T follicular helper cell (primary cell): ENCODE data around the gene TFF1.

Source experiments
- DNase-seq: peaks from one replicate; pipeline ENCODE4 v3.0.0-alpha.2; 2020; ENCODE audit warnings: low read depth

The TFF1 gene

DNA sequence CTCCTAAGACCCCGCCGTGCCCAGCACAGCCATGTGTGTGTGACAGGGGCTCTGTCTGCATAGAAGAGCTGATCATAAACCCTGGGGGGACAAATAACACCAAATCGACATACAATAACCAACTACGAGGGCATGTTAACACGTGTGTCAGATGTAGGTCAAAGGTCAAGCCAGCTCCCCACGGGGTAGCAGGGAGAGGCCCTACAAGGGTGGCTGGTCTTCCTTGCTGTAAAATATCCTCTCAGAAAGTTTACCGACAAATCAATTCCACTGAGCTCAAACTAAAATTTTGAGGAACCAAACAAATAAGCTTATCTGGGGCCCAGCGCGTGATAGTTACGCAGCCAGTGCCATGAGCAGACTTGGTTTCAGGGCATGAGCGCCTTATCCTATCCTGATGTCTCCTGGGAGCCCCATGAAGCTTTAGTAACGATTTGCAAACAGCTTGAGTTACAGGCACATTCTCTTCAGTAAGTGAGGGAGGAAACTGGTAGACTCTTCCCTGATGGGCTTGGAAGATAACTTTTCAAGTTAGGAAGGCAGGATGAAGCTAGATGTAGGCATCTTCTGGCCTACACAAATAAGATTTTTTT lies 32.2 kb upstream of the TFF1 start:
- no peak for DNase-seq

DNA sequence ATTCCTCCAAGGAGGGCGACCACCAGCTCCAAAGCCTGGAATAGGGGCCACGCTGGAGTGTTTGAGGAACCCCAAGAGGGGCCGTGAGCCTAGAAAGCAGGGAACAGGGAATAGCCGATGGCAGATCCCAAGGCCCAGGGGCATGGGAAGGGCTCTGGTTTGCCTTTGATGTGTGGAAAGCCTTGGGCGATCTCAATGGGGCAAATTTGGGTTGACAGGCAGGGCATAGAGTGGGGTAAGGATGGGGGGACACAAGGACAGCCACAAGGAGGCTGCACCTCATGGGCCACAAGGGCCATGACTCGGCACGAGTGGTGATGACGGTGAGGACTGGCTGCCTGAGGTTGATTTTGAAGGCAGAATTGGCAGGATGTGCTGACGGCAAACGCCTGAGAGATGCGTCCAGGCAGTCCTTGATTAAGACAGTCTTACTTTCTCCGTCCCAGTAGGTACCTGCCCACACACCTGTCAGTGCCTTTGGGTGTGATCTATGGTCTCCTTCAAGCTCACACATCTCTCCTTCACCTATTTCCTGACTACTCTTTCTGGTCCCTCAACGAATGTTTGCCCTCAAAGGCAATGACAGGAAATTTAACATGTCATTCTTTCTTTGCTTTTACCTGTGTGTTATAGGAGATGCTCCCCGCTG lies 31.5 kb upstream of the TFF1 start:
- DNase-seq, result no peak

DNA sequence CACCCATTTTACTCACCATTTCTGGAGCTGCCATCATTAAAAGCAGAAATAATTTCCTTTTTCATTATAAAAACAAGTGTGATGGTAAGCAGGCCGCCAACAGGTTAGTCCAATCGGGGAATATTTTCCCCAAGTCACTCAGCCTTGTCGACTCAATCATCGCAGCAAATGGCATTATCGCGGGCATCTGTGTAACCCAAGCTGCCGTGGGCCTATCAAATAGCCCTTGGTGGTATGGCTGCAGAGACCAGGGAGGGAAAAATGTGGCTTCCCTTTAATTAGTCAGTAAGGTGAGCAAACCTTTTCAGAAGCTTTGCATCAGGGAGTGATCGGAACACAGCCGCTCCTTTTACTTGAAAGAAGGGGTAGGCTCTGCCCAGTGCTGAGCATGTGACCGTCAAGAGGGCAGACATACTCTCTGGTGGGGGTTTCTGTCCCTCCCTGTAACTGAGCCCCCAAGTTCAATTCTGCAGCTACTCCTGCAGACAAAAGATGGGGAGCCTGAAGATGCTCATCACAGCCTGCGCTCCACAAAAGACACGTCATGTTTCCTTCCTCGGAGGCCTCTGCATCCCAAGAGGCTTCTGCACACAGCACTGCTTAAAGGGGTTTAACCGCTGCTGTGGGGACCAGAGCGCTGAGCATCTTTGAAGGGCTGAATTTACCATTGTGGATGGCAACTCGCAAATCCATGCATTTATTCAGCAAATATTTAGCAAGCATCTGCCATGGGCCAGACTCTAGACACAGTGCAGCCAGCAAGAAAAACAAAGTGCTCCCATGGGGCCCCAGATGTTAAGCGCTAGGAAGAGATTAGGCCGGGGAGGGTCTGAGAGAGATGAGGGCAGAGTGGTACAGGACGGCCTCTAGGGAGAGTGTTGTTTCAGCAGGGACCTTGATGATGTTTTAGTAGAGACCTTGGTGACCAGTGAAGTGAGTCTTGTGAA lies 30.7 kb upstream of the TFF1 start:
- DNase-seq, result no peak

DNA sequence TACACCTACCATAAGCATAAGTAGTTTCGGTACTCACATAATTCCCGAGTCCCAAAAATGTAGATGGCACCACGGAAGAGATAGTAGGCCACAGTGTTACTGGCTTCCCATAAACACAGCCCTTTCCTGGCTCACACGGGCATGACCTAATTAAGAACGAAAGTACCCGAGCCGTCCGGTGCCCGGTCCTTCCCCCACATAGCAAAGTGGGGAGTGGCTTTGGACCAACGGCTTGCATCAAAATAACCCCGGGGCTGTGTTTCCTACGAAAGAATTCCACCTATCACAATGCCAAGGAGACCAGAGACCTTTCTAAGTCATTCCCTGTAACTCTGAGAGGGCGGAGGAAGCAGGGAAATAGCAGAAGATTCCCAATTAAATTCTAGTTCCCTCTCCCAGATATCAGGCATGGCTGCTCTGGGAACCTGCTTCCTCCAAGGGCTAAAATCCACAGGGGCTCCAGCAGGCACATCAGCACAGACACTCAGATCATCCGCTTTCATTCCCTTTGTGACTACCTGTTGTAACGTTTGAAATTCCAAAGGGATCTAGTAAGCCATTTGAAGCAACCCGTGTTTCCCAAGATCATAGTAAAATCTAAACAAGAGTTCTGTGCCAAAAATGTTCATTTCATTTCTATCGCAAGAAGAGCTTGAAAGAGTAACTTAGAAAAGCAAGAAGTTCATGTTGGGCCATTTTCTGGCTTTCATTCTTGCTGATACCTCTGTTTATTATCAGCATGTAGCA lies 29.7 kb upstream of the TFF1 start, which contains the start of gene TMPRSS3:
TSS of gene TMPRSS3 (minus strand) at position 148 of the 747 bp plus-strand sequence. CDS start 635 bp downstream, outside the sequence.
- DNase-seq, result no peak

DNA sequence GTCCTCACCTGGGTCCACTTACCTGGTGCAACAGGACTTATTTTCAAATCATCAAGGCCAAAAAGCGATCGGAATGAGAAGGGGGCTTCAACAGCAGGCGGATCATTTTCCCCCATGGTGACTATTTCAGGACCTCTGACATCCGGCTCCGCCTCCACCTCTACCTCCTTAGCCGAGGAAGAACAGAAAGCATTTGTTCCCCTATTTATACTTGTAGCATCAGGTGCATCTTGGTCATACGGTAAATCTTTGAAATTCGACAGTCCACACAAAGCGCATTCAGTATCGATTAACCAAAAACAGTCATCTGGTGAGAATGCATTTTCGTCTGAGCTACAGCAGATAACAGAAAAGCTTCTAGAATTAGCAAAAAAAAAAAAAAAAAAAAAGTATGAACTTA lies 29.0 kb upstream of the TFF1 start:
- DNase-seq, result no peak

DNA sequence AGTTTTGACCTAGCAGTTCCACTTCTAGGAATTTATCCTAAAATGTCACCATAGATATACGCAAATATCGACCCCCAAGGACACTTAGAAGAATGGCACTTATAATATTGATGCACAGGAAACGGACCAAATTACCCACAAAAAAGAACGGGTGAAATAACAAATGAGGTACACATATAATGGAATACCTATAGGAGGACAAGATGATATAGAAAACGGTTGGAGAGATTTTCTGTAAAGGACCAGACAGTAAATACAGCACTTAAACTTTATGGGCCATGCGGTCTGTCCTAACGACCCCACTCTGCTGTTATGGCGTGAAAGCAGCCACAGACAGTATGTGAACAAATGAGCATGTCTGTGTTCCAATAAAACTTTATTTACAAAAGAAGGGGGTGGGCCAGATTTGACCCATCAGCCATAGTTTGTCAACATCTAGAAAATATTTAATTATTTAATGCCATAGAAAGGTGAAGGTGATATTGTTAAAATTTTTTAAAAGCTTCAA lies 27.2 kb upstream of the TFF1 start:
- no peak for DNase-seq

DNA sequence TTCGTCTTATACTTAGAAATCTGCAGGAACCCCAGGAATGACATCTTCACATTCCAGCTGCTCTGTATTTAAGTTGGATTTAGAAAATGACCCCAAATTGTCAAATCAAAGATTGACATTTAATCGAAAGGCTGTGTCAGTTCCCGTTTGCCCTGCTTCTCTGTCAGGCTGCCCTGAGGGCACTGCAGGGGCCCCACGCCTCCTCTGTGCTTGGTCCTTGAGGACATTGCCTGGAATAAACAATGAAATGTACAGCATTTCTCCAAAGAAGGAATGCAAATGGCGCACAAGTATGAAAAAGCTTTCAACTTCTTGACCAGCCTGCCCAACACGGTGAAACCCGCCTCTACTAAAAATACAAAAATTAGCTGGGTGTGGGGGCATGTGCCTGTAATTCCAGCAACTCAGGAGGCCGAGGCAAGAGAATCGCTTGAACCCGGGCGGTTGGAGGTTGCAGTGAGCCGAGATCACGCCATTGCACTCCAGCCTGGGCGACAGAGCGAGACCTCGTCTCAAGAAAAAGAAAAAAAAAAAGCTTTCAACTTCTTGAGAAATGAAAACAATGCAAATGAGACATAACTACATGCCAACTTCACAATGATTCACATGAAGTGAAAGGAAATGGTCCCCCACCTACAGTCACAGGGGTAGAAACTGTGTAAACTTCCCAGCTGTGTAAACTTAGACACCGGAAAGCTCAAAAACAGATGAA lies 26.6 kb upstream of the TFF1 start:
- no peak for DNase-seq

DNA sequence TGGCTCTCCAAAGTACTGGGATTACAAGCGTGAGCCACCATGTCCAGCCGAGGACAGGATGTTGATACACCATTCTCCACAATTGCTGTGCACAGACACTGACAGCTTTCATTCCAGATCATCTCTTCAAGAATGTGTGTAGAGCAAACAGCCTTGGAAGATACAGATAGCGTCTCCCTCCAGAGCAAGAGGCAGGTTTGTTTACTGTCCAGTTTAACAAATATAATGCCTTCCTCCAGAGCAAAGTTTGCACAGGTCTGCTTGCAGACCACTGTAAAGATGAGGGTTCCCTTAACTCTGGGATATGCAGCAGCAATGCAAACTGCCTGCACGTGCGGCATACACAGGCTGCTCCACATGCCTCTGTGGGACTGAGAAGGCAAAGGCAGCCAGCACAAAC lies 25.0 kb upstream of the TFF1 start:
- DNase-seq, result no peak

DNA sequence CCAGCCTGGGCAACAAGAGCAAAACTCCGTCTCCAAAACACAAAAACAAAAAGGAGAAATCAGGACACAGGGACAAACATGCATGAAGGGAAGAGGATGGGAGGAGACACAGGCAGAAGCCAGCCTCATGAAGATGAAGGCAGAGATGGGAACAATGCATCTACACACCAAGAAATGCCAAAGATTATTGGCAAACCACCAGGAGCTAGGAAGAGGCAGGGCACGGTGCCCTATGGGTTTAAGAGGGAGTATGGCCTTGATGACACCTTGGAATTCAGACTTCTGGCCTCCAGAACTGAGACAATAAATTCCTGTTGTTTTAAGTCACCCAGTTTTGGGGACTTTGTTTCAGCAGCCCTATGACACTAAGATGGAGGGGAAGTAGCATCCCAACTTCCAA lies 24.4 kb upstream of the TFF1 start:
- DNase-seq, result no peak

DNA sequence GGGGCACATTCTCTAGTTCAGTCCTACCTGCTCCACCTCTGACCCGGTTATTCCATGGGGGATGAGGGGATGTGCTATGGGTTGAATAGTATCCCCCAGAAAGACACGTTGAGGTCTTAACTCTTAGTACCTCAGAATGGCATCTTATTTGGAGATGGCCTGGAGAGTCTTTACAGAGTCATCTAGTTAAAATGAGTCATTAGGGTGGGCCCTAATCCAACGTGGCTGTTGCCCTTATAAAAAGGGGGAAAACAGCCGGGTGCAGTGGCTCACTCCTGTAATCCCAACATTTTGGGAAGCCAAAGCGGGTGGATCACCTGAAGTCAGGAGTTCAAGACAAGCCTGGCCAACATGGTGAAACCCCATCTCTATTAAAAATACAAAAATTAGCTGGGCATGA lies 23.9 kb upstream of the TFF1 start:
- DNase-seq, result no peak

DNA sequence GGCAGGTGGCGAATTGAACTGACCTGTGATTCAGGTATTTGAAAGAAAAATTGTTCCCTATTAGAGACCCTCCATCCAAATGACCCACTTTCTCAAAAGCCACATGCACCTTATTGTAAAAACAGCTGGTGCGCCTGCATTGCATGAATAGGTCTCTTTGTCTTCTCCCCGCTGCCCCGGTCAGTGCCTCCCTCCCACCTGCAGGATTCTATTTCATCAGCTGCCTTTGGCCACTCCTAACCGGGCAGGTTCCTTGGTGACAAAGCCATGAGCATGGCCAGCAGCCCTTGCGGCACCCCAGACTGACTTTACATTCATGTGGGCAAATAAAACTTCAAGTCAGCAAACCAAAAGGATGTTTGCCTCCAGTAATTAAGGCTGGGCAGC lies 23.1 kb upstream of the TFF1 start:
- no peak for DNase-seq

DNA sequence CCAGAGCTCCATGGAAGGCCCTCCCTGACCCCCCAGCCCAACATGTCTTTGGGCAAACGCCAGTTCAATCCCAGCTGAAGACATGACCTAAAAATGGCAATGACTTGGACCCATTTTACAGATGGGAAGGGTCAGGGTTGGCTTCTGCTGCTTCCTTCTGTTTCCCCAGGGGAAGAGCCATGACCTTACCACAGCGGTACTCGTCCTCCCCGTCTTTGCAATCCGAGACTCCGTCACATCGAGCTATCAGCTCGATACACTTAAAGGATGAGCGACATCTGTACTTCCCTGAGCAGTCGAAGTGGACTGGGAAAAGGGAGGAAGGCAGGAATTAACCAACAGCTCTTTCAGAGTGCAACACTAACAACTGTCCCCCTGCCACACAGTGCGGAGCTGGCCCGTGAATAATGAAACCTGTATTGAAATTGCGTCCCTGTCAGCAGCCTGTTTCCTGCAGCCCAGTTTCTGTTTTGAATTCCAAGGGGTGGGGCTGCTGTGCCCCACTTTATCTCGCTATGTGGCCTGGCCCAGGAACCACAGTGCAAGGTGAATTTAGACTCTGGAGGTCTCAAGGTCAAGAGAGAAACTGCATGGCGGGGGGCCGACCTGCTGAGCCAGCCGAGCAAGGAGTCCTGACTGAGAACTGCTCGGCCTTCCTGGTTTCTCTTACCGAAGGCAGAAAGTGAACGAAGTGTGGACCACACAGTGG lies 22.6 kb upstream of the TFF1 start:
- no peak for DNase-seq

DNA sequence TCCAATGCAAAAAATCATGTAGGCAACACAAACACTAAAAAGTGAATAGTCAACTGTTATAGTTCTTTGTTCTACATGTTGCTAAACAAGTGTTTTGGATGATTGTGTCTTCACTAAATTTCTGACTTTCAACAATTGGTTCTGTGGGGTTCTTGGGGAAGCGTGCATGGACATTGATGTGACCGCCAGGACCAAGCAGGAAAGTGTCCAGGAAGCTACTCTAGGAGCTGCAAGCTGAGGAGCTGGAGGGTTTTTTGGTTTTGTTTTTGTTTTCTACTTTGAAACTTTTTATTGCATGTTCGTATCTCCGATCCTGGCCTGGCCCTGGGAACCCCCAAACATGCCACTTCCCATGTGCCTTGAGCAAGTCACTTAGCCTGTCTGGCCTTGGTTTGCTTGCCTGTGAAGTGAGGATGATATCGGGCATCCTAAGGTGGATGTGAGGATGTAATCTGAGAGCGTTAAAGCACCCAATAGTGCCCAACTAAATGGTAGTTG lies 21.6 kb upstream of the TFF1 start:
- no peak for DNase-seq

DNA sequence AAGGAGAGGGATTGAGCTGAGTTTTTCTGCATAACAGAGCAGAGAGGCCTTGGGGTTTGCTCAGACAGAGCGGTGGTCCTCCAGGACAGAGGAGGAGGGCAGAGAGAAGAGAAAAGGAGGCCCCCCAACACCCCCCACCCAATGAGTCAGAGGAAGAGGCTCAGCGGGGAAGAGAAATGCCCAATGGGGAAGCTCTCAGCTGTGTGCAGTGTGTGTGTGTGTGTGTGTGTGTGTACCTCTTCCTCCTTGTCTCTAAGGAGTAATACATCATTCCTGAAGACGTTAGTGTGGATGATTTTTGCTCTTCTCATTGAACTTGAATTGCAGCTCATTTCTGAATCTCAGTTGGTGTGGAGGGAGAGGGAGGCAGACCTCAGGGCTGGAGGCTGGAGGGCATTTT lies 20.8 kb upstream of the TFF1 start:
- no peak for DNase-seq

DNA sequence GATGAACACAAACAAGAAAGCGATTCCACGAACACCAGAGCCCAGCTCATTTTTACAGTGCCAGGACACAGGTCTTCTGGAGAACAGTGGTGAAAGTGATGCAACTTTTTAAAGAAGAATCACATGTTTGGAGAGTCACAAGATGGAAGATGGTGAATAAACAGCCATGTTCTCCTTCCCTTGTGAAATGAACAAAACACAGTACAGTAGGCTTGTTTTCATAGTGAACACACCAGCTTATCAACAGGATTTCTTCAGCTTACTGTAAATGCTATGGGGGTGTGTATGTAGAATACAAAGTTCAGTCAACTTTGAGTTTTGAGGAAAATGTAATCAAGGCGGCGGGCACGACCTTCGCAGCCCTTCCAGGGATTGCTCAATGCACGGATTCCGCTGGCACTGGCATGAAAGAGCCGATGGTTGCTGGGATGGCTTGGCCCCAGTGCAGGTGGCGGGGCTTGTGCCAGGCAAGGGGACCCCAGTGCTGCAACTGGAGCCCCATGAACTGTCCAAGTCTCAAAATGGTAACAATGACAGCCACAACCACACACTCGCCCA lies 19.8 kb upstream of the TFF1 start:
- no peak for DNase-seq

DNA sequence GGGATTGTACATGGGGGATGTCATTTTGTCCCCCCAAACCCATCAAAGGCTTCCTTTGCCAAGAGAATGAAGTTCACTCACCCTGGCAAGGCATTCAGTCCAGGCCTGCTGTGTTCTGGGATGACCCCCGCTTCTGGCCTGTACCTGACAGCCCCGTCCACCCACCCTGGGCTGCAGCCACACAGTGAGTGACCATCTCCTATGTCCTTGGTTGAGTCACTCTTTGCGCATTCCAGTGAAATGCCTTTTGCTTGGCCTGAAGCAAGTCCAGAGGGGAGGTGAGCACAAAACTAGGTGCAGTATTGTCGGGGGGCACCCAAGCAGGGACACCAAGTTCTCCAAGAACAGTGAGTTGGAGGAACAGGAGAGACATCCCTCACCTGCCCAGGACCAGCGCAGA lies 19.3 kb upstream of the TFF1 start:
- DNase-seq, result no peak

DNA sequence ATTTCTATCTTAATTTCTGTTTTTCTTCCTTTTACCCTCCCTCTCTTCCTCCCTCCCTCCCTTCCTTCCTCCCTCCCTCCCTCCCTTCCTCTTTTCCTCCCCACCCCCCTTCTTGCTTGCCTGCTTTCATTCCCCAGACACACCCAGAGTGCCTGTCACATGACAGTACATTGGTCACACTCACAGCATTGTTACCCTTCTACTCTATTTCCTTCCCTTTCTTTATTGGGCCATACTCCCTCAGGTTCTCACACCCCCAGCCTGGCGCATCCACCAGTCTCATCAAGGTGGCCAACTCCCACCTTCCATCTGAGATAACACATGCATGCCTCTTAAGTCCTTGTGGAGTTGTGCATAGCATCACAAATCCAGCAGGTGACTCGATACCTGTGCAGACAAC lies 18.7 kb upstream of the TFF1 start:
- DNase-seq, result no peak

DNA sequence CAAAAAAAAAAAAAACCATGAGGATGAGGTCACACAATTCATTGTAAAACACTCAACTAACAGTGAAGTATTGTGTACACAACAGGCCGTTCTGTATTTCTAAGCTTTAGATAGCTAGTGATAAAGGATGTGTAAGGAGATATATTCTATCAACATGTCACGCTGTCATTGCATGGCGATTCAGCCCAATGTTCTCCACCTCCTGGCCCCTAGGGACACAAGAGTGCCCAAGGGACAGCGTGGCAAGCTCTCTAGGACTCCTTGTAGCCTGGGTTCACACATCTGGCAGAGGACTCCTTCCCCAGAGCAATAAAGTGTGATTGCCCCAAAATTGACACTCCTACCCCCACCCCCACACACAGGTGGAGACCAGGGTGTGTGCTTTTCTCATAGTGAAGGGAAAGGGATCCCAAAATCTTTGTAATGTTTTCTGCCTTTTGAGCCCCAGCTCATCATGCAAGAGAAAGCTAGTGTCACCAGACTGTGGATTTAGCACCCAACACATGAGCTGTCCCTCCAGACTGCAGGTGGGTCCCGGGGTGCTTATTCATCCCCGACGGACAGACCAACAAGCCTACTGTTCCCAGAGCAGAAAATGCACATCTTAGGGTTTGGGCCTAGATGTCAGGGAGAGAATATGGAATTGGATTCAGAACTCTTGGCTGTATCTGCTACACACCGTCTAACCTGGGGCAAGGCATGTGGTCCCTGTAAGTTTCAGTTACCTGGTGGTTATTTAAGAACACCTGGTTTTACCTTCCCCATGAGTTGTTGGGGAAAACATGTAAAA lies 18.0 kb upstream of the TFF1 start:
- no peak for DNase-seq

DNA sequence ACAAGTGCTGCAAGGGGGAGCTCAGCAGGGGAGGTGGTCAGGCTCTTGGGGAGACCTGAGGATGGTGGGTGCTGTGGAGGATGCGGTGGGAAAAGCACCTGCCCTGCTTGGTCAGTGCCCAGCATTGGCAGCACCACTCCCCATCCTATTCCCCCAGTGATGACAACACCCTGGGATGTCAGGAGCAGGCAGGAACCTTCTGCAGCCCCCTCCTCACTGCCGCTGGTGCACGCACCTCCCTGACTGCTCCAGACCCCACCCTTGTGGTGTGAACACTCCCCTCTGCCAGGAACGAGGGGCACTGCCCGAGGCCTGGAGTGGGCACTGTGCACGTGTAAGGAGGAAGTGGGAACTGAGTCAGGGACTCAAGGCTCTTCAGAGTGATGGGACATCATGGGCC lies 17.0 kb upstream of the TFF1 start:
- DNase-seq, result no peak
